Mesothelial cell of epicardium (in vitro differentiated cells): Measurements from ENCODE around the gene VGLL1. TPM values are rescaled to one million over a fixed set of nuclear protein-coding genes. Genes with fewer than 3 reads are reported as not detected.
A peak's percentile ranks its signal among the peaks of the same experiment; 100 is the strongest.

Source experiments
- DNase-seq, 2 experiments: peaks; one replicate each; pipeline ENCODE4 v3.0.0; 2021; ENCODE audit warnings: low spot score in 2 of 2; ENCODE audit not compliant: unreplicated experiment in 2 of 2
- H3K27ac Mint-ChIP-seq: 2 replicates; pipeline ENCODE4 v1.8.0; 2021; ENCODE audit warnings: mixed read lengths
- H3K27me3 Mint-ChIP-seq: 2 replicates; pipeline ENCODE4 v1.8.0; 2021; ENCODE audit warnings: low read depth, mixed read lengths
- H3K36me3 Mint-ChIP-seq: 2 replicates; pipeline ENCODE4 v1.8.0; 2021; ENCODE audit warnings: mixed read lengths
- H3K4me1 Mint-ChIP-seq: 2 replicates; pipeline ENCODE4 v1.8.0; 2021; ENCODE audit warnings: mixed read lengths
- H3K4me3 Mint-ChIP-seq: 2 replicates; pipeline ENCODE4 v1.8.0; 2021; ENCODE audit warnings: mild to moderate bottlenecking, moderate library complexity, mixed read lengths
- H3K9me3 Mint-ChIP-seq: 2 replicates; pipeline ENCODE4 v1.8.0; 2021; ENCODE audit warnings: mixed read lengths
- total RNA-seq: library from RNA; stranded (reverse); gene quantifications from 3 replicates; pipeline ENCODE4 v1.2.1, GENCODE V29; 2021
- TF ChIP-seq, protein P1 (sequence below): fragments of 200-600 bp; sonication (generic); IDR thresholded peaks from one replicate; pipeline ENCODE4 v1.5.0; 2021; ENCODE audit warnings: antibody characterized with exemption; ENCODE audit not compliant: unreplicated experiment

VGLL1 gene
- total RNA-seq, 1 donor from 2014 or later, result 13.1 TPM

DNA sequence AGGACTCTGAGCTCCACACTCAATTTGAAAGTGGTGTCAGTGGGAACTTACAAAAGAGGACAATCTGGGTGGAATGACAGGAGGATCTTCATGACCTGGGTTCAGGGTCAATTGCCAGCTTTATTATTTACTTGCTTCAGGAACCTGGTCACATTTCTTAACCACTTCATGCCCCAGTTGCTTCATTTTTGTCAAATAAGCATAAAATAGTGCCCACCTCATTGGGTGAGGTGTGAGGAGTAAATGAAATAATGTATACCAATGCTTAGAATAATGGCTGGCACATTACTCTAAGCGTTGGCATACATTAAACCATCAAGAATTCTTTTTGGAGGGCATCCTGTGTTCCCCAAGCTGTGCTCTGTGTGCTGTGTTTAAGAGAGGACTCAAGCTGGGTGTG lies 19.4 kb downstream of the VGLL1 start:
- Mint-ChIP-seq H3K9me3 (no peaks in the 10 kb centered on the region), H3K4me1 (no peaks in the 10 kb centered on the region), H3K27me3 (no peaks in the 10 kb centered on the region), H3K36me3 (no peaks in the 10 kb centered on the region), H3K4me3 (no peak overlapping the region), H3K27ac (no peak overlapping the region)
- DNase-seq, result no peak
- TF ChIP-seq, protein P1, sequence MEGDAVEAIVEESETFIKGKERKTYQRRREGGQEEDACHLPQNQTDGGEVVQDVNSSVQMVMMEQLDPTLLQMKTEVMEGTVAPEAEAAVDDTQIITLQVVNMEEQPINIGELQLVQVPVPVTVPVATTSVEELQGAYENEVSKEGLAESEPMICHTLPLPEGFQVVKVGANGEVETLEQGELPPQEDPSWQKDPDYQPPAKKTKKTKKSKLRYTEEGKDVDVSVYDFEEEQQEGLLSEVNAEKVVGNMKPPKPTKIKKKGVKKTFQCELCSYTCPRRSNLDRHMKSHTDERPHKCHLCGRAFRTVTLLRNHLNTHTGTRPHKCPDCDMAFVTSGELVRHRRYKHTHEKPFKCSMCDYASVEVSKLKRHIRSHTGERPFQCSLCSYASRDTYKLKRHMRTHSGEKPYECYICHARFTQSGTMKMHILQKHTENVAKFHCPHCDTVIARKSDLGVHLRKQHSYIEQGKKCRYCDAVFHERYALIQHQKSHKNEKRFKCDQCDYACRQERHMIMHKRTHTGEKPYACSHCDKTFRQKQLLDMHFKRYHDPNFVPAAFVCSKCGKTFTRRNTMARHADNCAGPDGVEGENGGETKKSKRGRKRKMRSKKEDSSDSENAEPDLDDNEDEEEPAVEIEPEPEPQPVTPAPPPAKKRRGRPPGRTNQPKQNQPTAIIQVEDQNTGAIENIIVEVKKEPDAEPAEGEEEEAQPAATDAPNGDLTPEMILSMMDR, result no peak

DNA sequence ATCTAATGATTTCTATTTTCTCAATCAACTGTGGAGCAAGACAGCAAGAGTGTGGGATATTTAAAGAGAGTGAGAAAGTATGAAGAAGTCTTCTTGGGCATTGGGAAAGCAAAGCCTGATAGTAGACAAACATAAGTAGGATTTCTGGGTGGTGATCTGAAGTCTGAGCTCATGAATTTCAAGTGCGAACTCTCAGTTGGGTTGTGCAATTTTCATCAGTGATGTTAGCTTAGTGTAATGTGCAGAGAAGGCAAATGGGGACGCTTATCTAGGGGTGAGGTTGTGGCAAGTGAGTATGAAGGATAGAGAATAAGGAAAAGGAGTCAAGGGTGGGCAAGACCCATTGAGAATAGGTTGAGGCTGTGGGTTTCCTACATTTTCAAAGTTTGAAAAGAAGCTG lies 23.7 kb downstream of the VGLL1 start:
- DNase-seq, result no peak
- no peaks in the 10 kb centered on the region for H3K4me1 Mint-ChIP-seq
- TF ChIP-seq, protein P1, result no peak
- no peak overlapping the region for H3K27ac Mint-ChIP-seq
- peaks cover 16% of the 10 kb centered on the region for H3K9me3 Mint-ChIP-seq
- H3K36me3 Mint-ChIP-seq, result no peaks in the 10 kb centered on the region
- no peak overlapping the region for H3K4me3 Mint-ChIP-seq
- H3K27me3 Mint-ChIP-seq, result no peaks in the 10 kb centered on the region

DNA sequence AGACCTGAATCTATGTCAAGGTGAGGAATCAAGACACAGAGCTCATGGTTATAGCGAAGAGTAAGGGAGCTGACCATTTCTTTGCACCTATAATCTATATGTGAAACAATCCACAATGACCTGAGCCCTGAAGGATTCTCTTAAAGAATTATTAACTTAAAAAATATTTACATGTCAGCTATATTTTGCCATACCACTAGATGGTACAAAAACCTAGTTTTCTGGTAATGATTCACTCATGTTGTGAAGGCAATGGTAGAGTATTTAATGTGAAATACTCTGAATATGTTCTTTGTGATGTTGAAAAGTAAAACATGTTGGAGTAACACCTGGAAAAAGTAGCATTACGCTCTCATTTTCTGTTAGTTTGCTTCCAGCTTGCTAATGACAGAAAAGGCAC lies 40.0 kb downstream of the VGLL1 start:
- H3K36me3 Mint-ChIP-seq, result no peaks in the 10 kb centered on the region
- DNase-seq, result no peak
- no peaks in the 10 kb centered on the region for H3K27me3 Mint-ChIP-seq
- peaks cover 4% of the 10 kb centered on the region for H3K9me3 Mint-ChIP-seq
- TF ChIP-seq, protein P1, result no peak
- peaks cover 8% of the 10 kb centered on the region for H3K4me1 Mint-ChIP-seq
- no peak overlapping the region for H3K4me3 Mint-ChIP-seq
- H3K27ac Mint-ChIP-seq, result no peak overlapping the region

DNA sequence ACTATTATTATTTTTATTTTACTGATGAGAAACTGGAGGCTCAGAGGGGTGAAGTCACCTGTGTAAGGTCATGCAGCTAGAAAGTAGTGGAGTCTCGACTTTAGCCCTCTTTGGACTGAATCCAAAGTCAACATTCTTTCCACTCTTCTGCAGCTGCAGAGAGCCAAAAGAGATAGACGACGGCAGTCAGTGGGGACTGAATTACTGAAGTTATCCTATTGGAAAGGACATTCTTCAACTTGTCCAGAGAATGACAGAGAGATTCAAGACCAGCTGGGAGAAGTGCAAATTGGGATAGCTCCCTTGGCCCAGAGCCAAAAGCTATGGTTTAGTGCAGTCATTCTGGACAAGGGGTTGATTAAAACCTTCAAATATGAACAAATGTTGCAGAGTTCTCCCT lies 42.5 kb downstream of the VGLL1 start:
- no peaks in the 10 kb centered on the region for H3K27me3 Mint-ChIP-seq
- no peak overlapping the region for H3K27ac Mint-ChIP-seq
- no peak overlapping the region for H3K4me3 Mint-ChIP-seq
- H3K4me1 Mint-ChIP-seq, result peaks cover 8% of the 10 kb centered on the region
- H3K36me3 Mint-ChIP-seq, result no peaks in the 10 kb centered on the region
- H3K9me3 Mint-ChIP-seq, result peaks cover 4% of the 10 kb centered on the region
- DNase-seq, result no peak
- TF ChIP-seq, protein P1, result no peak

DNA sequence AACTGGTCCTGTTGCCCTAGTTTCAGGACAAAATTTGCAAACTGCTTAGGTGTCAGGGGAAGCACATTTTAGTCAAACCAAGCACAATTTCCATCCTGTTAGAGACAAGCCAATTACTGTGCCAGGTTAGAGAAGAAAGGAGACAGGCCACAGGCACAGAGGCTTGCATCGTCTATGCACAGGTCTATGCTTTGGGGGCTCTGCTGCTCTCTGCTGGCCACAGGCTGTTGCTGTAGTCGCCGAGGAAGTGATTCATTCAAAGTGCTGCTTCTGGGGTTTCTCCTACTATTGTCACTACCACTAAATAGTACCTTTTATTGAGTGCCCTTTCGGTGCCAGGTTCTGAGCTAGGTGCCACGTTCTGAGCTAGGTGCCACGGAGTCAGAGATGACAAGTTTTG lies 45.5 kb downstream of the VGLL1 start:
- Mint-ChIP-seq H3K27ac (no peak overlapping the region), H3K27me3 (no peaks in the 10 kb centered on the region), H3K9me3 (peaks cover 11% of the 10 kb centered on the region), H3K36me3 (no peaks in the 10 kb centered on the region), H3K4me3 (no peak overlapping the region), H3K4me1 (peaks cover 8% of the 10 kb centered on the region)
- DNase-seq, result peak in 1 of 2 experiments; percentile 41
- TF ChIP-seq, protein P1, result no peak

DNA sequence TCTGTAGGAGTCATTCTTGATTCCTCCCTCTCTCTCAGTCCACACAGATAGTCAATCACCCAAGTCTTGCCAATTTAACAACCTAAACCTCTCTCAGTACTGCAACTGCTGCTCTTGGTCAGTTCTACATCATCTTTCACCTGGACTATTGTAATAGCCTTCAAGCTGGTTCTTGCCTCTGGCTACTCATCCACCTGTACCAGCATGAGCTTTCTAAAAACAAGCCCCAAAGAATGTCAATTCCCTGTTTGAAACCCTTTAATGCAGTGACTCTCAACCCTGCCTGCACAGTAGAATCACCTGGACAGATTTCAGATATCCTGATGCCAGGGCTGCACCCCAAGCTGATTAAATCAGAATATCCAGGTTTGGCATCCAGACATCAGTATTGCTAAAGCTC lies 48.3 kb downstream of the VGLL1 start:
- DNase-seq, result no peak
- TF ChIP-seq, protein P1, result no peak
- no peak overlapping the region for H3K4me3 Mint-ChIP-seq

More for the DNA sequence above, 48.3 kb downstream of the VGLL1 start:
- H3K27me3 Mint-ChIP-seq, result no peaks in the 10 kb centered on the region
- H3K27ac Mint-ChIP-seq, result no peak overlapping the region
- peaks cover 16% of the 10 kb centered on the region for H3K9me3 Mint-ChIP-seq
- H3K36me3 Mint-ChIP-seq, result no peaks in the 10 kb centered on the region
- no peaks in the 10 kb centered on the region for H3K4me1 Mint-ChIP-seq
